PFSK-1 (cell line): Measurements from ENCODE around the gene LMBRD1.

ENCODE experiments used
- FOXP2 ChIP-seq: optimal IDR thresholded peaks from 2 replicates; pipeline ENCODE3; 2011; ENCODE audit warnings: borderline replicate concordance, control low read depth, inconsistent platforms; ENCODE audit not compliant: insufficient read depth; ENCODE audit errors: extremely low read length, extremely low read depth
- POLR2AphosphoS5 ChIP-seq: IDR thresholded peaks from 2 replicates; pipeline ENCODE4 v1.6.1; 2012; ENCODE audit warnings: low read depth, mild to moderate bottlenecking, control low read depth, low read length, moderate library complexity
- REST ChIP-seq, 2 experiments: IDR thresholded peaks; 2 replicates each; pipeline versions ENCODE4 v1.6.1 to v1.8.0; 2011 to 2012; ENCODE audit warnings: low read depth in 2 of 2, low read length in 2 of 2, control low read depth in 1 of 2, inconsistent platforms in 1 of 2, mild to moderate bottlenecking in 1 of 2, moderate library complexity in 1 of 2; ENCODE audit not compliant: insufficient read depth in 1 of 2
- TAF1 ChIP-seq: IDR thresholded peaks from 2 replicates; pipeline ENCODE4 v1.6.1; 2012; ENCODE audit warnings: low read length, control low read depth, borderline replicate concordance; ENCODE audit not compliant: insufficient read depth

GRCh38 chr6:69796642-69797390 lies at the start of gene LMBRD1:
- TF ChIP-seq POLR2AphosphoS5 (peak; percentile 50; the same call in 1 of the 2 replicates), REST (IDR thresholded peaks at IDR 0.05; ENCODE audit: insufficient read depth in 1 of 2, low read depth in 2 of 2, low read length in 2 of 2) (no peak), TAF1 (no peak), FOXP2 (peak; percentile 91)
